NCI-H2171 (cell line): ENCODE results near the gene WDPCP.
"Not testable (repeated sequence)": the region's sequence is repeated elsewhere in the genome, so short reads cannot be mapped to it uniquely, and the experiment has no call there.

Experiments
- DNase-seq: peaks from one replicate; lab custom pipeline; 2025; lab: John Stamatoyannopoulos, UW

The WDPCP gene

DNA sequence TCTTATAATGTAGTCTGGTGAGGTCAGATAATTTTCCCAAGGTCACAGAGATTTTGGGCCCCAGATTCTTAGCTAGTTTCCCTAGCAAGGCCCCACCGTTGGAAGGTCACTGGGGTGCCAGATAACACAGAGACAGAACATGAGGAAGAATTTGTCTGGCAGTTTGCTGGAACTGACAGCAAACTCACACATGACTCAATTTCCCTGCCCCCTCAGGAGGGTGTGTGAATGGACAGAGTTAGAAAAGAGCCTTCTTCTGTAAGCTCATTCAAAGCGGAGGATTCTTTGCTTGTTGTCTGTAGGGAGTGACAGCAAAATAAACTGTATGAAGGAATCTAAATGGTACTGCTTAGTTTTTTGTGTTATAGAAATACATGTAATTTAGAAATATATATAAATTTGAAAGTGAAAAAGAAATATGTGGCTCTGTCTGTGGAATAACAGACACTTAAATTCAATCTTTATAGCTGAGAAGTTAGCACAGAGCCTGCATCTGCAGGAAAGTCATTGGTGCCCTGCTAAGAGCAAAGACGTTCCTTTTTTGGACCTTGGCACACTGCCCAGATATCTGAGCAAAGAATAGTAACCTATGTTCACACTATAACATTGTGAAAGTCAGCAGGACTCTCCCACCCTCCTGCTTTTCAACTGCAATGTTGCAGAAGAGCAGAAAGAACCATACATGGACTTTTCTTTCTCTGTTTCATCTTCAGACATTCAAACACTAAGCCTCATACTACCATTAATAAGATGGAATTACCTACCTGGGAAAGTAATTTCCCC is 2.5 kb upstream of the WDPCP start:
- no peak for DNase-seq

DNA sequence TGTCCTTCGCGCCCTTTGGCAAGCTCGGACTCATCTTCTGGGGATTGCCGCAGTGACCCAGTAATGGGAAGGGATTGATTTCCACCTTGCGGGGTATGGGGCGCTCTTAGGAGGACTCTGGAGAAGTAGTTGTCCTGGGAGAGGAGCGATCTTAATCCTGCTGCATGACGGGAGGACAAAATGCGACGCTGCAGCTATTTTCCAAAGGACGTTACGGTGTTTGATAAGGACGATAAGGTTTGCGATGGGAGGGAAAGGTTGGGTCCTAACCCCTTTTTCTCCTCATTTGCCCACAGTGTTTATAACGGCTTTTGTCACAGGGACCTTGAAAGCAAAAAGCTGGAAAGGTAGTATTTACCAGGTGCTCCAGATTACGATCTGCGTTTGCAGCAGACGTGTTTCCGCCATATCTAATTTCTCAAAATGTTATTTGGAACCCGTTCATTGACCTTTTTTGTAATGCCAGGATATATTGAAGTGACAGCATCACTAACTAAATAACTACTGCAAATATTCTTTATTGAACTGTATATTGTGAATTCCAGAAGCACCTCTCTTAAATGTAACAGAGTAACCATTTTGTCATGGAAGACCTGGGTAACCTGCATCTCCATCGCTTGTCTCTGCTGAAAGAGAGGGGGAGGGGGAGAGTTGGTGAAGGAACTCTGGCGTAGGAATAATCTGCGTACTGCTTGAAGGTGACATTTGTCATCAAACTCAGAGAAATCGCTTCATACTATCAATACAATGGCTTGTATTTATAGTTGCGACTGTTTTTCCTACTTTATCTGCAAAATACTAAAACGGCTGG is 1.1 kb upstream of the WDPCP start:
- peak; percentile 27 for DNase-seq

DNA sequence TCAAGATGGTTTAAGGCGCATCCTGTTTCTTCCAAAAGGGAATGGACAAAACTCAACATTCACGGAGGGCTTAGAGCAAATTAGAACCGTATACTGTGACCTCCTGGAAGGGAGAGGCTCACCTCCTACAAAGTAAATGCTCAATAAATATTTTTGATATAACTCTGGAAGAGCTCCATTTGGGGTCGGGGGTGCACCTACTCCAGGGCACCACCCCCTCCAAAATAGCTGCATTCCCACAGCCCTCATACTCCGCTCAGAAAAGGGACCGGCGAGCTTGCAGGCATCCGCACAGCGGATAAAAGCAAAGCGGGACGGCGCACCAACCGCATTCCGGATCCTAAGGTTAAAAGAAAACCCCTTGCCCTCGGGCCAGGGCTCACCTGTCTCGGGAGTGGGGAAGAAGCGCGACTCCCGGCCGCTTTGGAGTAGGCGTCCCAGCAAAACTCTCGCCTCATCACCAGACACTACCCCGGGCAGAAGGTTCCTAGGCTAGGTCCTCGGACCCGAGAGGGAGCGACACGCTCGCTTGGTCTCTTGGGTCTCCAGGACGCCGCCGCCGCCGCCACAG is 378 bp downstream of the WDPCP start:
- DNase-seq: no peak

DNA sequence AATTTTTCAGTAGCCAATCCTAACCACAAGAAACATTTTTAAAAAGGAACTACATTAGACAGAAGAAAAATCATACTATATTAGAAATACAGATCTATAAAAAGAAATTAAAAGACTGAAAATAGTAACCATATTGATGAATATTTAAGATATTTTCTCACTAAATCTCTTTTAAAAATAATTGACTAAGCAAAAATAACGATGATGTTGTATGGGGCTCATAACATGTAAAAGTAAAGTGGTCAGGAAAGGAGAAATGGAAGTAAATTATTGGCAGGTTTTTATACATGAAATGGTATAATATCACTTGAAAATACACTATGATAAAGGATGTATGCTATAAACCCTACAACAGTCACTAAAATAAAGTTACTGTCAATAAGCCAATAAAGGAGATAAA is 5.4 kb downstream of the WDPCP start:
- DNase-seq: no peak

DNA sequence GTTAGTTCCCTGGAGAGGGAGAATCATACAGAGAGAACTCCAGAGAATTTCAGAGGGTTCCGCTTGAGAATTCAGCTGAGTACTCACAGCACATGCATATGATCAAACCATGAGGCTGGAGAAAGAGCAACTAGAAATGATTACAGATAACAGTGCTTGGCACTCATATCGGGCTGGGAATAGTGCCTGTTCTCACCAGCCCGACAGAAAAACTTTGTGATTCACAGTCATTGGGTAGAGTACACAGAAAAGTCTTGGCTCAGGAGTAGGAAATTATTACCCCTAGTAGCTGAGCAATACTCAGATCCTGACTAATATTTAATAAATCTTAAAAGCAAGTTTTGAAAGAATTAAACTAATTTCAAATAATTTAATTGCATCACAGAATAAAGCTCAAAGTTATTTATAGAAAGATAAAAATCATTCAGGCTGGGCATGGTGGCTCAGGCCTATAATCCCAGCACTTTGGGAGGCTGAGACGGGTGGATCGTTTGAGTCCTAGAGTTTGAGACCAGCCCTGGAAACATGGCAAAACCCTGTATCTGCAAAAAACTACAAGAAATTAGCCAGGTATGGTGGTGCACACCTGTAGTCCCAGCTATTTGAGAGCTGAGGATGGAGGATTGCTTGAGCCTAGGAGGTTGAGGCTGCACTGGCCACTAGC is 6.8 kb downstream of the WDPCP start:
- DNase-seq: no peak

DNA sequence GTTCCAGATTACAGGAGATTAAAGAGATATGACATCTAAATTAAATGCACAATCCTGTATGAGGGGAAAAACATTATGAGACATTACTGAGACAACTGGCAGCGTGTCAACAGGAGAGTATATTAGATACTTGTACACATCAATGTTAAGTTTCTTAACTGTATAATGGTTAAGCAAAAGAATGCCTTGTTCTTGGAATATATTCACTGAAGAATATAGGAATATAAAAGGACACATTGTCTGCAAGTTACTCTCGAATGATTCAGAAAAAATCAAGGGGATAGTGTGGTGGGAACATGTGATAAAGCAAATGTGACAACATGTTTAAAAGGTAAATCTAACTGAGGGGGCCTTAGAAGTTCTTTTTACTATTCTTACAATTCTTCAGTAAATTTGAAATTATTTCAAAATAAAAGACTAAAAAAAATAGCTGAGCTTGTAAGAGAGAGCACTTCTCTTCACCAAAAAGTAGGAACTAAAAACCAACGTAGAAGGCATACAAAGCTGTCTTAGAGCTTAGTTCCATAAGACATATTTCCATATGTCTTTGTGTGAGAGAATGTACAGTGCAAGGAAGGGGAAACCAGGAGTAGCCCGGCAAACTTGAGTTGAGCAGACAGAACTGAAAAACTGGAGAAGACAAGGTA is 7.5 kb downstream of the WDPCP start:
- no peak for DNase-seq

DNA sequence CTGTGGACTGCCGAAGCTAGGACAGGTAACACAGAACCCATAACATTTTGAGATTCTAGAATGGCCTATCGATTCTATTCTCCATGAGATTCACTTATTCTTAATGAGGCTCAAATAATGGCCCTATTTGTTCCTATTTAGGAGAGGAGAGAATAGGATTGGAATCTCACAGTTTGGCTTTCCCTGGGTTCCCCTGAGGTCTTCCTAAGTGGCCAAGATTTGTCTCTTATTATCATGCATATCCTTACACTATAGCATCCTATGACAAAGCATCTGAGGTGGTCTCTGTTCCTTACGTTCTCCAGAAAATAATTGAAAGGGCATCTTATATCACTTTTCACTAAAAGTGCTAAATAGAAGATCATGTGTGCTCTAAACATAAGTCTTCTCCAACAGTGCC is 9.5 kb downstream of the WDPCP start:
- no peak for DNase-seq

DNA sequence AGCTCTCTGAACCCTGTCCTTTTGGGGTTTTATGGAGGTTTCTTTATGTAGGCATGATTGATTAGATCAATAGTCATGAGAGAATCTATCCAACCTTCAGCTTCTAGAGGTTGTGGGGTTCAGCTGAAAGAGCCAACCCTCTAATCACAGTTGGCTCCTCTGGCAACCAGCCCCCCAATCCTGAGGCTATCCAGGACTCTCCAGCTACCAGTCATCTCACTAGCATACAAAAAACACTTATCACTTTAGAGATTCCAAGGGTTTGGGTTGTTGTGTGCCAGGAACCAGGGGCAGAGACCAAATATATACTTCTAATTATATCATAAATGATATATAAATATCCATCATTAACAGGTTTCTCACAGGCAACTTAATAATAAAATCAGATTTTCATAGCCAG is 11.7 kb downstream of the WDPCP start:
- DNase-seq: no peak

DNA sequence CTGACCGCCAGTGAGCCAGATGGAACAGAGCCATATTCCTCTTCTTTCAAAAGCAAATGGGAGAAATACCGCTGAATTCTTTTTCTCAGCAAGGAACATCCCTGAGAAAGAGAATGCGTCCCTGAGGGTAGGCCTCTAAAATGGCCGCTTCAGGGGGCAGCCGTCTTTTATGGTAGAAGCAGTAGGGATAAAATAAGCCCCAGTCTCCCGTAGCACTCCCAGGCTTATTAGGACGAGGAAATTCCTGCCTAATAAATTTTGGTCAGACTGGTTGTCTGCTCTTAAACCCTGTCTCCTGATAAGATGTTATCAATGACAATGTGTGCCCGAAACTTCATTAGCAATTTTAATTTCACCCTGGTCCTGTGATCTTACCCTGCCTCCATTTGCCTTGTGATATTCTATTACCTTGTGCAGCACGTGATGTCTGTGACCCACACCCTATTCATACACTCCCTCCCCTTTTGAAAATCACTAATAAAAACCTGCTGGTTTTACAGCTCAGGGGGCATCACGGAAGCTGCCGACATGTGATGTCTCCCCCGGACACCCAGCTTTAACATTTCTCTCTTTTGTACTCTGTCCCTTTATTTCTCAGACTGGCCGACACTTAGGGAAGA is 14.4 kb downstream of the WDPCP start:
- not testable (repeated sequence) for DNase-seq

DNA sequence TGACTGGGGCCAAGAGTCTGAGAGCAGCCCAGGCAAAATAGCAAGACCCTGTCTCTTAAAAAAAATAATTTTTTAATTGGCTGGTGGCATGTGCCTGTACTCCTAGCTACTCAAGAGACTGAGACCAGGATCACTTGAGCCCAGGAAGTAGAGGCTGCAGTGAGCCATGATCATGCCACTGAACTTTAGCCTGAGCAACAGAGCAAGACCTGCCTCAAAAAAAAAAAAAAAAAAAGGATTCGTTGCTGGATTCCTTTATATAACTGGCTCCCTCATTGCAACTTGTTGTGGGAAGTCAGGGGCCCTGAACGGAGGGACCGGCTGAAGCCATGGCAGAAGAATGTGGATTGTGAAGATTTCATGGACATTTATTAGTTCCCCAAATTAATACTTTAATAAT is 15.3 kb downstream of the WDPCP start:
- DNase-seq: not testable (repeated sequence)

DNA sequence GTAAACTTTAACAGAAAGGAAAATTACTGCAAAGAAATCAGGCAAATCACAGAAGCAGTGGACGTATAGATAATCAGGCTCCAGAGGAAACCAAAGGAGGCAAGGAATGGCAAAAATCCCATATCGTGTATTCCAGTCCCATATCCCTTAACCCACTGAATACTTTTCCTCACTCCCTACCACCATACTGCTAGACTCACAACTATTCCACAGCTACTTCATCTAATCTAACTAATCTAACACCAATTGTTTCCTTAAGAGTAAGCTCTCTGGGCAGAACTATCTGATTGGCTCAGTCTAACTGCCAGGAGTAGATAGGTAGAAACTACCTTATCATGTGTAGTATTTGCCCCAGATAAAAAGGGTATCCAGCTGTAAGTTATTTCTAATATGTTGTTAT is 16.3 kb downstream of the WDPCP start:
- DNase-seq: no peak

DNA sequence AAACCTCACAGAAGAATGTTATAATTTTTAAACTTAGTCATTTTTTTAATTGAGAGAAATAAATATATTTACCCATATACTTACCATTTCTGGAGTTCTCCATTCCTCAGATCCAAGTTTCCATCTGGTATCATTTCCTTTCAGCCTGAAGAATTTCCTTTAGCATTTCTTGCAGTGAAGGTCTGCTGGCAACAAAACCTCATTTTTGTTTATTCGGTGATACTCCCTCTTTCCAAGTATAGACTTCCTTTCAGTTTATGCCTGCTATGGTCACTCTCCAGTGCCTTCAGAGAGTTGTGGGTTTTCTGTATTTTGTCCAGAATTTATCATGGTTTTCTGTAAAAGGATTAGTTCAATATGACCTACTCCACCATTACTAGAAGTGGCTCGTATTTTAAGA is 17.0 kb downstream of the WDPCP start:
- no peak for DNase-seq

DNA sequence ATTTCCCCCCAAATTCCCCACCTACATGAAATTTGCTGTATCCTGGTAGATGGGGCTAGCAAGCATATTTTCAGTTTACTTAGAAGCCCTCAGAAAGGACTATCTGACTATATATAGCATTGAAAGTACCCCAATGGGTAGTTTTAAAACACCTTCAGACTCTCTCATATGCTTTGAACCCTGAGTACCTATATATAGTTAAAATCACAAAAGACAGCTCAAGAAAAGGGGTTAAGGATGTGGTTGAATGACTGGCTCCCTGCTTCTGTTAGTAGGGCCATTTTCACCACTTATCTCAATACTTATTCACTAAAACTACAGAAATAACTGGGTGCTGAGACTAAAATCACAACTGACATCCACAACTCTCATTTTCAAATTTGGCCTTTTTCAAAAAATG is 18.5 kb downstream of the WDPCP start:
- no peak for DNase-seq

DNA sequence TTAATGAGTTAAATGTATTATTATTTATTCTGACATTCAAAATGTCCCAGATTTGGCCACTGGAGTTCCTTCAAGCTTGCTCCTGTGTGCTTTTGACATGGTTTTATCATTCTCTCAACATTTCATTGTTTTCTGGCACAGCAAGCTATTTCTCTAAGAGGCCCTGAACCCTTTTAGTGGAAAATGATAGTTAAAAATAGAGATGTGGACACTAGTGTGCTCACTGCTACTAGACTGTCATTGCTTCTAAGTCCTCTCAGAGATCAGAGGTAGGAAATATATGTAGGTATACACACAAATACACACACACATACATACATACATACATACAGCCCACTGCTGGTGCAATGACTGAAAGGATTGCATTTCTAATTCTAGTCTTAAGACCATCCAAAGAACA is 25.5 kb downstream of the WDPCP start:
- no peak for DNase-seq

DNA sequence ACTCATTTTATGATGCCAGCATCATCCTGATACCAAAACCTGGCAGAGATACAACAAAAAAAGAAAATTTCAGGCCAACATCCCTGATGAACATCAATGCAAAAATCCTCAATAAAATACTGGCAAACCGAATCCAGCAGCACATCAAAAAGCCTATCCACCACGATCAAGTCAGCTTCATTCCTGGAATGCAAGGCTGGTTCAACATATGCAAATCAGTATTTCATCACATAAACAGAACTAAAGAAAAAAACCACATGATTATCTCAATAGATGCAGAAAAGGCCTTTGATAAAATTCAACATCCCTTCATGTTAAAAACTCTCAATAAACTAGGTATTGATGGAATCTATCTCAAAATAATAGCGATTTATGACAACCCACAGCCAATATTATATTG is 29.4 kb downstream of the WDPCP start:
- not testable (repeated sequence) for DNase-seq

DNA sequence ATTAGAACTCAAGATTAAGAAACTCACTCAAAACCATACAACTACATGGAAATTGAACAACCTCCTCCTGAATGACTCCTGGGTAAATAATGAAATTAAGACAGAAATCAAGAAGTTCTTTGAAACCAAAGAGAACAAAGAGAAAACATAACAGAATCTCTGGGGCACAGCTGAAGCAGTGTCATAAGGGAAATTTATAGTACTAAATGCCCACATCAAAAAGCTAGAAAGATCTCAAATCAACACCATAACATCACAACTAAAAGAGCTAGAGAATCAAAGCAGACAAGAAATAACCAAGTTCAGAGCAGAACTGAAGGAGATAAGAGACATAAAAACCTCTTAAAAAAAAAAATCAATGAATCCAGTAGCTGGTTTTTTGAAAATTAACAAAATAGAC is 30.5 kb downstream of the WDPCP start:
- DNase-seq: not testable (repeated sequence)

DNA sequence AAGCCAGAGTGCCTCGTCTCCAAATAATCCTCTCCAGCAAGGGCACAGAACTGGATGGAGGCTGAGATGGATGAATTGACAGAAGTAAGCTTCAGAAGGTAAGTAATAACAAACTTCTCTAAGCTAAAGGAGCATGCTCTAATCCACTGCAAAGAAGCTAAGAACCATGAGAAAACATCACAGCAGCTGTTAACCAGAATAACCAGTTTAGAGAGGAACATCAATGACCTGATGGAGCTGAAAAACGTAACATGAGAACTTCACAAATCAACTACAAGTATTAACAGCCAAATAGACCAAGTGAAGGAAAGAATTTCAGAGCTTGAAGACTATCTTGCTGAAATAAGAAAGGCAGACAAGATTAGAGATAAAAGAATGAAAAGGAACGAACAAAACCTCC is 32.3 kb downstream of the WDPCP start:
- no peak for DNase-seq

DNA sequence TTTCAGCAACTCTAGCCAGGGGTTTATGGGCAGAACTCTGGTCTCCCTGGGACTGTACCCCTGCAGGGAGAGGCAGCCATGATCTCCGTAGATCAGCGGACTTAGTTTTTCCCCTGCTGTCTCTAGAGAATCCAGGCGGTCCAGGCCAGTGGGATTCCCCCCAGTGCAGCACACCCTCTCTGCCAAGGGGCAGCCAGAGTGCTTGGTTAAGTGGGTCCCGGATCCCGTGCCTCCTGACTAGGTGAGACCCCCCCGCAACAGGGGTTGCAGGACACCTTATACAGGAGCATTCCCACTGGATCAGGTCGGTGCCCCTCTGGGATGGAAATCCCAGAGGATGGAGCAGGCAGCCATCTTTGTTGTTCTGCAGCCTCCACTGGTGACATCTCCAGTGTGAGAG is 33.0 kb downstream of the WDPCP start:
- DNase-seq: no peak

DNA sequence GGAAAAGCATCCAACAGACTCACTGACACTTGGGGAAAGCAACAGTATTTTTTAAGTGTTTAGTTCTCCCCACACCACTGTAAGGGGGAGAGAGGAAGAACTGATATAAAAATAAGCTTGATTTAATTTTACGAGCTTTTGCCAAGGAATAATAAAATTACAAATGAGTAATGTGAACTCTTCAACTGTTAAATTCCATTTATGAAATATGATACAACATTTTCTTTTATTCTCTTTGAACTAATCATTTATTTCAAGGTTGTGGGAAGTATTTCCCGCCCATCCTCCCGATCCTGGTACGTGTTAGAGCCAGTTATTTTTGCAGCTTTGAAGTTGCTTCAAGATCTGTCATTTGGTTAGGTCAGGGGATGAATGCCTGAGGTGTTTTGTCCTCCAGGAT is 35.2 kb downstream of the WDPCP start:
- no peak for DNase-seq

DNA sequence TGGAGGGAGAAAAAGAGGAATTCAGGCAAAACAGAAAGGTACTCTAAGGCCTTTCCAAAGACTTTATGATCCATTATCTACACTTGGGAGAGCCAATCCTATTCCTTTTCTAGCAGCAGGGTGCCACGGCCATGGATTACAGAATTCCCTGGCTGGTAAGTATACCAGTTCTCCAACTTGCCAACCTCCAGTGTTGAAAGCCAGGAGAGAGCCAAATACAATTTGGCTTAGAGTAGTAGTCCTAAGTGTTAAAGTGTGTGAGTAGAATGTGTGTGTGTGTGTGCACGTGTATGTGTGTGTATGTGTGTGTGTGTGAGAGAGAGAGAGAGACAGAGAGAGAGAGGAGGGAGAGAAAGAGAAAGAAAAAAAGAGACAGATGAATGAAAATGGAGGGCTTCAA is 43.3 kb downstream of the WDPCP start:
- no peak for DNase-seq

DNA sequence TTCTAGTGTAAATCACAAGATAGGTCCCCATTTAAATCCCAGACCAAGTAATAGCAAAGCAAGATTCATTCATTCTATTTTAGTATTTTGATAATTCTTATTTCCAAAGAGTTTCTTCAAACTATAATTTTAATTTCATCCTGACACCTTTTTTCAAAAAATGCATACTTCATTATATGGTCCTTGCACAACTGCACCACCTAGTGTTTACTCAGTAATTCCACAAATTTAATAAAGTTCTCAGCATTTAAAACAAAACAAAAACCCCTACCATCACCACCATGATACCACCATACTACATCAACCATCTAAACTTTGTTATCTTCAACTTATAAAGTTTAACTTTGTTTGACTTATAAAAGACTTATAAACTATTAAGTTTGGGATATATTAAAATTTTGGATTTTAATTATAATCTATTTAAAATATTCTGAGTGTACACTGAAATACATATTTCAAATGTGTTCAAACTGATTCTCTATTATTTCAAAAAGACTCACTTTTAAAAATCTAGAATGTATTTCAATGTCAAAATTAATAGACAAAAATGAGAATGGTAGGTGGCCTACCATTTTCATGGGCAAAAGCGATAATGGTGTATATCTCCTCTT is 44.2 kb downstream of the WDPCP start:
- DNase-seq: no peak
